K562 (cell line): ENCODE results near the gene ZNF490. TPM values are rescaled to one million over a fixed set of nuclear protein-coding genes. Genes with fewer than 3 reads are reported as not detected.

Experiments used
- ATF7 ChIP-seq: fragments of 450-650 bp; IDR thresholded peaks from 2 replicates; pipeline ENCODE4 v1.7.1; 2014; ENCODE audit warnings: mild to moderate bottlenecking, moderate library complexity
- C11orf30 ChIP-seq: fragments of 450-650 bp; IDR thresholded peaks from 2 replicates; pipeline ENCODE4 v1.6.1; 2016; ENCODE audit warnings: low read depth, mild to moderate bottlenecking
- CHD1 ChIP-seq: fragments of 200-600 bp; sonication (generic); IDR thresholded peaks from one replicate; pipeline ENCODE4 v1.6.1; 2012; ENCODE audit warnings: mild to moderate bottlenecking, moderate library complexity, low read length, inconsistent platforms
- CTCFL ChIP-seq: IDR thresholded peaks from 2 replicates; pipeline ENCODE4 v1.6.1; 2011; ENCODE audit warnings: borderline replicate concordance, low read depth, mild to moderate bottlenecking, moderate library complexity, low read length; ENCODE audit not compliant: insufficient read depth, poor library complexity, severe bottlenecking
- DIDO1 ChIP-seq: fragments of 450-650 bp; IDR thresholded peaks from 2 replicates; pipeline ENCODE4 v1.6.1; 2016; ENCODE audit warnings: low read depth, missing biosample characterization, missing genetic modification characterization
- EP400 ChIP-seq: fragments of 450-650 bp; IDR thresholded peaks from 2 replicates; pipeline ENCODE4 v1.6.1; 2017; ENCODE audit warnings: antibody characterized with exemption, mild to moderate bottlenecking, moderate library complexity
- MTA2 ChIP-seq: fragments of 450-650 bp; IDR thresholded peaks from 2 replicates; pipeline ENCODE4 v1.6.1; 2016; ENCODE audit warnings: low read depth
- NCOR1 ChIP-seq: fragments of 450-650 bp; IDR thresholded peaks from 2 replicates; pipeline ENCODE4 v1.6.1; 2016; ENCODE audit warnings: mild to moderate bottlenecking, moderate library complexity
- NR2C1 ChIP-seq, 2 experiments: fragments of 450-650 bp; IDR thresholded peaks; 2 replicates each; pipeline ENCODE4 v1.6.1; 2017; ENCODE audit warnings: mild to moderate bottlenecking in 2 of 2, antibody characterized with exemption in 1 of 2, inconsistent platforms in 1 of 2, missing compliant biosample characterization in 1 of 2, missing genetic modification characterization in 1 of 2
- OTX1 ChIP-seq: fragments of 450-650 bp; formaldehyde crosslinking; IDR thresholded peaks from 2 replicates; pipeline ENCODE4 v1.4.0; 2022; ENCODE audit warnings: mild to moderate bottlenecking
- PURB ChIP-seq: sonication (generic); formaldehyde crosslinking; IDR thresholded peaks from 2 replicates; pipeline ENCODE4 v1.9.0; 2021; ENCODE audit warnings: low read depth, mild to moderate bottlenecking, missing genetic modification reagents
- RBM34 ChIP-seq: fragments of 200-400 bp; formaldehyde crosslinking; IDR thresholded peaks from 2 replicates; pipeline ENCODE4 v1.6.1; 2018; ENCODE audit warnings: low read length, borderline replicate concordance; ENCODE audit not compliant: insufficient read depth
- RCOR1 ChIP-seq, 2 experiments: IDR thresholded peaks; 2 replicates each; pipeline ENCODE4 v1.6.1; 2012; ENCODE audit warnings: low read depth in 2 of 2, low read length in 2 of 2, borderline replicate concordance in 1 of 2, improper control_type of control experiment in 1 of 2
- SETDB1 ChIP-seq: IDR thresholded peaks from one replicate; pipeline ENCODE4 v1.6.1; 2012; ENCODE audit warnings: low read length, control low read depth, inconsistent platforms
- SP1 ChIP-seq: sonication (generic); formaldehyde crosslinking; IDR thresholded peaks from 2 replicates; pipeline ENCODE4 v1.8.1; 2022; ENCODE audit warnings: mild to moderate bottlenecking, missing genetic modification reagents
- TCF3 ChIP-seq: sonication (generic); formaldehyde crosslinking; IDR thresholded peaks from 2 replicates; pipeline ENCODE4 v1.4.0; 2020; ENCODE audit warnings: mild to moderate bottlenecking, missing genetic modification reagents
- TFAM ChIP-seq: fragments of 250-450 bp; sonication (Bioruptor Pico); conservative IDR thresholded peaks from 2 replicates; pipeline ENCODE4 v1.5.0; 2021; ENCODE audit warnings: mild to moderate bottlenecking, moderate library complexity
- ZNF592 ChIP-seq: fragments of 450-650 bp; IDR thresholded peaks from 2 replicates; pipeline ENCODE4 v1.6.1; 2017; ENCODE audit warnings: antibody characterized with exemption, mild to moderate bottlenecking
- polyA plus RNA-seq, 8 experiments: library from polyadenylated mRNA; depleted of rRNA in 4 of 8; stranded (reverse) in 5 of 8; unstranded in 3 of 8; fragments of >200 nt; fragmentation: Nextera tagmentation in 2 of 8; fragmentation: Illumina TruSeq in 1 of 8; extraction: Ambion mirVana in 2 of 8; extraction: Trizol in 1 of 8; gene quantifications; 2 replicates each; pipeline versions ENCODE4 v1.2.1 to v1.2.3, GENCODE V29; 2011 to 2014; ENCODE audit warnings: inconsistent platforms in 1 of 8, missing spikeins in 1 of 8
- total RNA-seq, 7 experiments: library from RNA; depleted of rRNA in 6 of 7; stranded (reverse); fragments of >200 nt in 6 of 7; fragmentation: Illumina TruSeq in 2 of 7; extraction: Trizol in 2 of 7; gene quantifications; 2 replicates each; pipeline versions ENCODE4 v1.2.1 to v1.2.3, GENCODE V29; 2011 to 2021; ENCODE audit warnings: low replicate concordance in 1 of 7
- TF ChIP-seq, protein P1 (sequence below): sonication (generic); formaldehyde crosslinking; IDR thresholded peaks from 2 replicates; pipeline ENCODE4 v1.8.0; 2022; ENCODE audit warnings: mild to moderate bottlenecking, missing genetic modification reagents

ZNF490 gene
- total and polyA plus RNA-seq, 9 of the 15 experiments (the other 6 are each of a cell fraction or from before 2014, with no cell fraction given): 0.90 to 8.3 (median 4.4) TPM

- TF ChIP-seq SP1: peak; percentile 69; the same call in 1 of the 2 replicates
- TF ChIP-seq NR2C1 (IDR thresholded peaks at IDR 0.05): peak; percentile 59
- peak; percentile 54 for TF ChIP-seq NR2C1 (tag; IDR thresholded peaks at IDR 0.05)
- no peak for TF ChIP-seq DIDO1 (tag)
- TF ChIP-seq CTCFL: no peak
- TF ChIP-seq, protein P1, sequence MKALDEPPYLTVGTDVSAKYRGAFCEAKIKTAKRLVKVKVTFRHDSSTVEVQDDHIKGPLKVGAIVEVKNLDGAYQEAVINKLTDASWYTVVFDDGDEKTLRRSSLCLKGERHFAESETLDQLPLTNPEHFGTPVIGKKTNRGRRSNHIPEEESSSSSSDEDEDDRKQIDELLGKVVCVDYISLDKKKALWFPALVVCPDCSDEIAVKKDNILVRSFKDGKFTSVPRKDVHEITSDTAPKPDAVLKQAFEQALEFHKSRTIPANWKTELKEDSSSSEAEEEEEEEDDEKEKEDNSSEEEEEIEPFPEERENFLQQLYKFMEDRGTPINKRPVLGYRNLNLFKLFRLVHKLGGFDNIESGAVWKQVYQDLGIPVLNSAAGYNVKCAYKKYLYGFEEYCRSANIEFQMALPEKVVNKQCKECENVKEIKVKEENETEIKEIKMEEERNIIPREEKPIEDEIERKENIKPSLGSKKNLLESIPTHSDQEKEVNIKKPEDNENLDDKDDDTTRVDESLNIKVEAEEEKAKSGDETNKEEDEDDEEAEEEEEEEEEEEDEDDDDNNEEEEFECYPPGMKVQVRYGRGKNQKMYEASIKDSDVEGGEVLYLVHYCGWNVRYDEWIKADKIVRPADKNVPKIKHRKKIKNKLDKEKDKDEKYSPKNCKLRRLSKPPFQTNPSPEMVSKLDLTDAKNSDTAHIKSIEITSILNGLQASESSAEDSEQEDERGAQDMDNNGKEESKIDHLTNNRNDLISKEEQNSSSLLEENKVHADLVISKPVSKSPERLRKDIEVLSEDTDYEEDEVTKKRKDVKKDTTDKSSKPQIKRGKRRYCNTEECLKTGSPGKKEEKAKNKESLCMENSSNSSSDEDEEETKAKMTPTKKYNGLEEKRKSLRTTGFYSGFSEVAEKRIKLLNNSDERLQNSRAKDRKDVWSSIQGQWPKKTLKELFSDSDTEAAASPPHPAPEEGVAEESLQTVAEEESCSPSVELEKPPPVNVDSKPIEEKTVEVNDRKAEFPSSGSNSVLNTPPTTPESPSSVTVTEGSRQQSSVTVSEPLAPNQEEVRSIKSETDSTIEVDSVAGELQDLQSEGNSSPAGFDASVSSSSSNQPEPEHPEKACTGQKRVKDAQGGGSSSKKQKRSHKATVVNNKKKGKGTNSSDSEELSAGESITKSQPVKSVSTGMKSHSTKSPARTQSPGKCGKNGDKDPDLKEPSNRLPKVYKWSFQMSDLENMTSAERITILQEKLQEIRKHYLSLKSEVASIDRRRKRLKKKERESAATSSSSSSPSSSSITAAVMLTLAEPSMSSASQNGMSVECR (CRISPR knock-in tag): no peak
- TF ChIP-seq PURB: no peak
- no peak for TF ChIP-seq ZNF592
- TF ChIP-seq ATF7: peak; percentile 69; the same call in 1 of the 2 replicates
- peak; percentile 33 to 86; a peak in 3 of 4 replicates for TF ChIP-seq RCOR1 (IDR thresholded peaks at IDR 0.05; ENCODE audit: borderline replicate concordance in 1 of 2, low read depth in 2 of 2, low read length in 2 of 2)
- TF ChIP-seq TFAM: no peak
- peak; percentile 74 for TF ChIP-seq EP400
- TF ChIP-seq TCF3 (CRISPR knock-in tag): peak; percentile 98
- peak; percentile 96 for TF ChIP-seq MTA2
- peak; percentile 96 for TF ChIP-seq NCOR1
- TF ChIP-seq SETDB1: no peak
- TF ChIP-seq CHD1: no peak
- TF ChIP-seq C11orf30: peak; percentile 78
- TF ChIP-seq RBM34: no peak
- TF ChIP-seq OTX1 (CRISPR knock-in tag): peak; percentile 50; the same call in 1 of the 2 replicates
These were observed 66.2 kb downstream of the ZNF490 start (continued) for GRCh38 chr19:12544401-12544876.
